ENCODE measurements around the gene PDE4D. TPM values are rescaled to one million over a fixed set of nuclear protein-coding genes. Genes with fewer than 3 reads are reported as not detected.
A peak's percentile ranks its signal among the peaks of the same experiment; 100 is the strongest.
"Not testable (repeated sequence)": the region's sequence is repeated elsewhere in the genome, so short reads cannot be mapped to it uniquely, and the experiment has no call there.

Gene PDE4D
- polyA plus RNA-seq, 1 donor: 23.1 TPM

DNA sequence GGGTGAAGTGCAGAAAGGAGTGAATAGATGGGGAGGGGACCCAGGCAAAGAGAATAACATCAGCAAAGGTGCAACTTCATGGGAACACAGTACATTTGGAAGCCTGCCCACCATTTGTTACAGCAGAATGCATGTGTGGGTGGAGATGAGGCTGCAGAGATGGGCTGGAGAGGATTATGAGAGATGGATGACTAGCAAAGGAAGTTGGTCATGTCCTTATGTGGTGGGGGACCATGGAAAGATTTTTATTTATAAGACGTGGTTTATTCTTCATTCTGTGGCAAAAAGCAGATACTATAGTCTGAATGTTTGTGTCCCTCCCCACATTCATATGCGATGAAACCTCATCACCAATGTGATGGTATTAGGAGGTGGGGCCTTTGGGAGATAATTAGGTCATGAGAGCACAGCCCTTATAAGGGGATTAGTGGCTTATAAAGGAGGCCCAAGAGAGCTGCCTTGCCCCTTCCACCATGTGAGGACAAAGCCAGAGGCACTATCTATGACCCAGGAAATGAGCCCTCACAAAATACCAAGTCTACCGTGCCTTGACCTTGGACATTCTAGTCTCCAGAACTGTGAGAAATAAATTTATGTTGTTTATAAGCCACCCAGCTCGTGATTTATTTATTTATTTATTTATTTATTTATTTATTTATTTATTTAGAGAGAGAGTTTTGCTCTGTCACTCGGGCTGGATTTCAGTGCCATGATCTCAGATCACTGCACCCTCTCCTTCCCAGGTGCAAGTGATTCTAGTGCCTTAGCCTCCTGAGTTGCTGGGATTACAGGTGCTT, 827.0 kb downstream of the PDE4D start:
- no peak for DNase-seq

DNA sequence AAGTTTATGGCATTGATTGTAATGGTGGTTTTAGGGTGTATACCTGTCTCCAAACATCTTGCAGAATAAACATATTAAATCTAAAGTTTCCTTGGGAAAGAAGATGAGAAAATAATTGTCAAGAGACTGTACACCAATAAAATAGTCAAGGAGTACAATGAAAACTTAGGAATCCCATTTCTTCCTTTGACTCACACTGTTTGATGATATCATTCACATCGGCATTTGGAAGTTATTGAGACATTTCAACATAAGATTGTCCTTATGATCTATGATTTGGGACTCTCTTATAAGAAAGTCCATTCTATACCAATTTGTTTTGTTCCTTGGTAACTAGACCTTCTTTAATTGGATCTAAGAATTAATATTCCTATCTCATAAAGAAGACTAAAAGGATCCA, 828.0 kb downstream of the PDE4D start:
- DNase-seq: no peak

DNA sequence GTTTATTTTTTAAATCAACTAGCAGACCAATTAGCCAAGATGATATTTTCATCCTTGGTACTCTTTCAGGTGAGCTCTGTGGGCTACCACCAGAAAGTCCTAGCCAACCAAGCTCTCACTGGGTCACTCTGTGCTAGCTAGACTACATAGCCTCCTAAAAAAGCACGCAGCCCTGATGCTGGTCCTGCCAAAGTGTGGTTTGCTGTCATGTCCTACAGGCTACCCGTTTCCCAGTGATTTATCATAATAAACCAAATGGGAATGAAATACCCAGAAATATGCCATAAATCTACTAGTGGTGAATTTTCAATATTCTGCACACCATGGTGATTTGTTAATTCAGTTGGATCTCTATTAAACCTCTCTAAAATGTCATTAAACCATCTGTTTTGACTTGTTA, 829.2 kb downstream of the PDE4D start:
- DNase-seq: no peak

DNA sequence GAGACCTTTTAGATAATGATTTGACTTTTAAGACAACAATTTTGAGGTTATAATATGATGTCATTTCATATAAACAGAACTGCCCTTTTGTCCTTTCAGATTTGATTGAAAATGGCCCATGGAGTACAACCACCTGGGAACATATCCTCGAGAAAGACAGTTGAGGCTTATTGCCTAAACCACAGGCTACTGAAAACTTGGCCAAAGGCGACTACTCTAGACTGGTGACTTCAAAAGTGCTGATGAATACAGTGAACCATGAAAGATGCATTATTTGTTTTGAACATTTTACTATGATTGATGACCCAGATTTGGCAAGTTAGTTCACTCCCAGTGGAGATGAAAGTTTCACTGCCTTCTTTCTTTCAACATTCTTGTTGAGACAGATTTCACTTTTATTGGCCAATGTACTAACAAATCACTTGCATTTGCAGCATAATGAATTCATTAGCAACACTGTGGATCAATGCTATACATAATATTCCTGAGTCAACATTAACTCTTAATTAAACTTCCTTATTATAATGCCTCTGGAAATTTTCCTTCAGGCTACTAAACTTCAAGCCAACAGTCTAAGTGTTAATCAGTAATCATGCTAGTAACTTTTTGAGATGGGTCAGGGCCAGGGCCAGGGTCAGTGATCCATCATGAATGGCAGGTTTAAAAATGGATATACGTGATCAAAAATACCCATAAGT, 830.4 kb downstream of the PDE4D start:
- DNase-seq: no peak

GRCh38 chr5:59061377-59061776, 832.1 kb downstream of the PDE4D start:
- no peak for DNase-seq

DNA sequence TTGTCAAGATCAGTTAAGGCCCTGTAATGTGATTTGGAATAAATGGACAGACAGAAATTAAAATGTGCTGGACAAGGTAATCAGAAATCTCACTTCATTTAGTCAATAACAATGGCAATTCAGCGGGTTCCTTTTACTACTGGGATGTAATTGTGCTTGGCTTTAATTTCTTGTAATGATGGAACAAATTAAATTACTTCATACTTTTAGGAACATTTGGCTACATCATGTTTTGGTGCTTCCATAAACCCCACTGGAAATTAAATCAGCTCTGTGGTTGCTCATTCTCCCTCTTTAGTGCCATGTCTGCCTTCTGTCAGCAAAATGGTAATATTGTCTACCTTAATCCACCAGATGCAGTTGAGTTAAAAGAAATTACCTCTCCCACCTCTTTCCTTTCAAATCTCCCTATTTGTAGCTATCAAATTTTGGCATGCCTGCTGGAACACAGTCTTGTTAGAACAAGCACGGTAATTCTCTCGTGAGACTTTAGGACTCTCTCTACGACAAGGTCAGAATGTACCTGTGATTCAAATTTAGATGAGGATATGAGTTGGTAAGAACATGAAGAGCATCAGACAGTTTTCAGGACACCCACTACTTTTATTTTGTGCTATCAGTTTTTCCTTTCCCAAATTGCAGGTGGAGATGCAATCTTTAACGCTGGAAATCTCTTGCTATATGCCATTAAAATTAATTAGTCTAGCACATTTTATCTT, 834.4 kb downstream of the PDE4D start:
- DNase-seq: no peak

DNA sequence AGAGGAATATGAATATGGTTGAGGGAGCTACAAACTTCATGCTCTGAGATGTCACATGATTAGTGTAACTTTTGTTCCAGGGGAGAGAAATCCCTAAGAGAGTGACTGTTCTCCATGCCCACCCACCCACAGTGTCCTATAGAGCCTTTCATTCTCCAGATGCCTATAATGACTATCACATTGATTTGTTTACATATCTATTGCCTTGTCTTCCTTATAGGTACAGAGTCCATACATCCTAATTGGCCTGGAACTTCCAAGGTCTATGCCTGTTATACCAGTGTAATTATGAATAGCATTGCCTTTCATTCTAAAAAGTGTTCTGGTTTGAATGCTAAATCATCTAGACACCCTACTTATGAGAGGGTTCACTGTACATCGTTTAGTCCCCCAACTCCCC, 835.3 kb downstream of the PDE4D start:
- no peak for DNase-seq

GRCh38 chr5:59056599-59056998, 836.9 kb downstream of the PDE4D start:
- DNase-seq: not testable (repeated sequence)

GRCh38 chr5:59055745-59056448, 837.6 kb downstream of the PDE4D start:
- no peak for DNase-seq

GRCh38 chr5:59054963-59055528, 838.5 kb downstream of the PDE4D start:
- no peak for DNase-seq

GRCh38 chr5:59051951-59052350, 841.6 kb downstream of the PDE4D start:
- DNase-seq: no peak

- no peak for DNase-seq
Measured at GRCh38 chr5:59049095-59049494, 844.4 kb downstream of the PDE4D start.

DNA sequence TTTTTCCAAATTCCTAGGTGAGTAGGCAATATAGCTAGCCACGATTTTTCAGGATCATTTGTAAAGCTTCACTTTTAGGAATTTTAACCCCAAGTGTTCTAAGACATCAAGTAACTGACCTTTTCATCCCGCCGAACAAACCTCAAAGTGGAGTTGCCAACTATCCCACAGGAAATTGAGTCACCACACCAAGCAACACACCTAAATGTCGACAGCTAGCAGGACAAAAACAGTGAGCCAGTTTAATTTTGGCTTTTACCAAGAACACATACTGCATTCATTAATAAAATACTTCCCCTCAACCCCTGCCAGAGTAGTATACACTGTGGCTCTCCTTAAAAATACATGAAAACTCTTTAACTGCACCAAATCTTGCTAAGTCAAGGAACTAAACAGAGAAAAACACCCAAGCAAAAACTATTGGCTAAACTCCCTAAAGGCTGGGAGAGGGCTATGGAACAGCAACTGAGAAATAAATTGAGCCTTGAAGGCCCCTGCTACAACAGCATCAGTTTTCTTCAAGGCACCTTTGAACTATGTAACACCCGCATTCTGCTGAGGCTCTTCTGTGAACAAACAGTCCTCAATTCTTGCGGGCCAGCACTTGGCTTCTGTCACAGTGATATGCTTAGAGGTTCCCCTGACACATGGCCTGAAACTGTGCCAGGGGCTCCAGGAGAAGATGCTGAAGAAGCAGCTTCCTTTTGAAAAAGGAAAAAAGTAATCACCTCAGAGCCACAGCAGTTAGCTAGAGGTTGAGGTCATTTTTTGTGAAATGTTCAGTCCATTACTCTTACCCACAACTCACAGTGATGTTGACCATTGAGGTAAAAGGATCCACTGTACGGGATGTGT, 851.1 kb downstream of the PDE4D start:
- DNase-seq: no peak

GRCh38 chr5:59041355-59041754, 852.2 kb downstream of the PDE4D start:
- DNase-seq: no peak

DNA sequence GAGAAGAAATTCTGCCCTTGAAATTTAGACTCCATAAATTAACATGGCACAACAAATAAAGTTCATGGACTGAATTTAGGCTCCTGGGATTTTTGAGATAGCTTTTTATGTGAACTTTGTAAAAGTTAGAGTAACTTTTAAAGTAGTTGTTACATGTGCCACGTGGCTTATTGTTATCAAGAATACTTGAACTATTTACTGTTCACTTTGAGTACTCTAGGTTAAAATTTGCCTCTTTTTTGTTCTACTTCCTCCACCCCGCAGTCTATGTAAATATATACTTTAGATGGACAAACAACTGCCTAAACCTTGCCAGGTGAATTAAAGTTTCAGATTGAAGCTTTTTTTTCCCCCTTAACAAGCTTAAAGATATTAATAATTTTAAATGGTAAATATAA, 852.7 kb downstream of the PDE4D start:
- no peak for DNase-seq

DNA sequence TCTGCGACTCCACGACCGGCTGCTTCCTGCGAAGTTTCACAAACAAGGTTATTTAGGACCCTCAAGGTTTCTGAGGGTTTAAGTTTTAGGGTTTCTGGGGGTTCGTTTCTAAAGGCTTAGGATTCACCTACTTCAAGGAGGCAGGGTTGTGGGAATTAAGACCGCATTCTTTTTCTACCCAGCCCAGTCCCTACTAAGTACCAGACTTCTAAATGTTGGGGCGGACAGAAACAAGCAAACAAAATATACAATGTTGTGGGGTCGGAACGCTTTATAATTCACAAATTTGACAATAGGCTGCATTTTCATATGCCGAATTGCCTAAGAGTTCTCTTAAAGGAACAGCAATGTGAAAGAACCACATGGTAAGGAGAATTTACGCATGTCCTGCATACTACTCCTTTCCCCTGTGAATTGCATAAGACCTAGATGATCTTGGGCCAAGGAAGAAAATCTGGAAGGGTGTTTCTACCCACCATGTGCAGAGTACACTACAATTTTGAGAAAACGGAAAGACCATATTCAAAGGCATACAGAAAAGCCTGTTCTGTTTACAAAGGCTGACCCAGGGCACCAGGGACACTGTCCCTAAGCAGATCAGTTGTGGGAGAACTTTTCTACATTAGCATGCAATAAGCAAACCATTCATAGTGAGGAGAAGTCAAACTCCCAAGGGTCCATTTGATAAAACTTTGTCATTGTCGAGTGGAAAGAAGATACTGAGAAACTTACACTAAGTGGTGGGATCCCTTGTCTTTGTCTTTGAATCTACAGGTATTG, 853.3 kb downstream of the PDE4D start:
- DNase-seq: no peak

GRCh38 chr5:59039296-59040023, 854.1 kb downstream of the PDE4D start:
- peak; percentile 66 for DNase-seq

DNA sequence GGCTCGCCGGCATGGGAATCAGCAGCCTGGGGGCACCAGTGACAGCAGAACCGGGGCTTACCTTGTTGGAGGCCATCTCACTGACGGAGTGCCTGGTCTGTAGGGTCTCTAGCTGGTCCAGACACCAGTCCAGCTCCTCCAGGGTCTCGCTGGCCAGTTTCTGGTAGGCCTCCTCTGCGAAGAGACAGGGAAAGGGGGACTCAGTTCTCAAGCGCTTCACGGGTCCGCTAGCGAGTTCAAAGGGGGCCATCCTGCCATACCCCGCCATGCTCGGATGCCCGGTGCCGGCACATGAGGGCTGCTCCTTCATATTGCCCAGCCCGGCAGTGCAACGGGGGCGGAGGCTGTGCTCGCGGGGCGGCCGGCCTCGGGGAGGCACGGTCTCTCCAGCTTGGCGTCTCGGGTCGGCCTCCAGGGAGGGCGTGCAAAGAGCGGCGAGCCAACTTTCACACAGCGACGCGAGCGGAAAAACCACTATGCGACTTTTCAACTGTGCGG, 854.7 kb downstream of the PDE4D start:
- DNase-seq: peak; percentile 31

All from left kidney (tissue), 2 donors.